ENCODE results near the gene HBQ1. TPM values are rescaled to one million over a fixed set of nuclear protein-coding genes. Genes with fewer than 3 reads are reported as not detected.

The HBQ1 gene
- total RNA-seq, 4 donors from 2014 or later = not detected

- Histone ChIP-seq H3K27me3 (no peaks in the 10 kb centered on the region), H3K9me3 (no peaks in the 10 kb centered on the region), H3K36me3 (peaks cover 0 to 98% (median 6%) of the 10 kb centered on the region in 3 donors), H3K4me1 (no peaks in the 10 kb centered on the region), H3K27ac (no peak overlapping the region), H3K4me3 (no peak overlapping the region)
- DNase-seq (ENCODE audit: low spot score in 2 of 2) = no peak
- WGBS, 2 donors = 91 to 95% methylated on average over 3 of the region's 3 CpGs
- TF ChIP-seq CTCF (IDR thresholded peaks at IDR 0.05) = no peak
- no peak for TF ChIP-seq EP300 (IDR thresholded peaks at IDR 0.05)
- no peak for TF ChIP-seq POLR2A (IDR thresholded peaks at IDR 0.05)
Observed at GRCh38 chr16:212999-213398, 32.7 kb downstream of the HBQ1 start.

- Histone ChIP-seq H3K27ac (no peak overlapping the region), H3K4me3 (no peak overlapping the region), H3K4me1 (no peaks in the 10 kb centered on the region), H3K36me3 (peaks cover 0 to 100% (median 17%) of the 10 kb centered on the region in 3 donors), H3K9me3 (no peaks in the 10 kb centered on the region), H3K27me3 (no peaks in the 10 kb centered on the region)
- WGBS, 2 donors = 64 to 72% methylated on average over 4 of the region's 4 CpGs
- TF ChIP-seq EP300 (IDR thresholded peaks at IDR 0.05) (no peak), POLR2A (IDR thresholded peaks at IDR 0.05) (no peak), CTCF (IDR thresholded peaks at IDR 0.05) (no peak)
- no peak for DNase-seq (ENCODE audit: low spot score in 2 of 2)
Observed at GRCh38 chr16:220021-220420, 39.8 kb downstream of the HBQ1 start.

- H3K9me3 ChIP-seq = no peaks in the 10 kb centered on the region
- peak overlapping the region; percentile 75 to 96 (median 88) for H3K4me3 ChIP-seq
- H3K36me3 ChIP-seq = peaks cover 0 to 42% (median 22%) of the 10 kb centered on the region in 3 donors
- TF ChIP-seq CTCF (IDR thresholded peaks at IDR 0.05) (no peak), POLR2A (IDR thresholded peaks at IDR 0.05) (no peak), EP300 (IDR thresholded peaks at IDR 0.05) (no peak)
- H3K27me3 ChIP-seq = no peaks in the 10 kb centered on the region
- H3K27ac ChIP-seq = peak overlapping the region; percentile 97 to 100 (median 98)
- peaks cover 0 to 31% (median 12%) of the 10 kb centered on the region in 4 donors for H3K4me1 ChIP-seq
- WGBS, 2 donors = 12% methylated on average over 9 of the region's 9 CpGs
- DNase-seq (ENCODE audit: low spot score in 2 of 2) = no peak
Observed at GRCh38 chr16:228151-228851, 48.0 kb downstream of the HBQ1 start.

GRCh38 chr16:228852-229730 is 48.8 kb downstream of the HBQ1 start, which contains the start of gene LUC7L:
LUC7L (minus strand) TSS chr16:229449; CDS start chr16:229339, 110 bp downstream.
- TF ChIP-seq POLR2A (IDR thresholded peaks at IDR 0.05) (peak; percentile 92 to 99), EP300 (IDR thresholded peaks at IDR 0.05) (peak; percentile 89 to 100), CTCF (IDR thresholded peaks at IDR 0.05) (peak in 2 of 5 experiments; percentile 34 to 49)
- Histone ChIP-seq H3K9me3 (no peaks in the 10 kb centered on the region), H3K36me3 (peaks cover 0 to 34% (median 16%) of the 10 kb centered on the region in 3 donors), H3K27ac (peak within 1 kb of the TSS; percentile 97 to 100 (median 98)), H3K27me3 (no peaks in the 10 kb centered on the region), H3K4me1 (peaks cover 0 to 35% (median 12%) of the 10 kb centered on the region in 4 donors), H3K4me3 (peak within 1 kb of the TSS; percentile 75 to 96 (median 88))
- DNase-seq (ENCODE audit: low spot score in 2 of 2) = peak; percentile 75 to 78
- WGBS, 2 donors = 1 to 3% methylated on average over 56 to 74 of the region's 88 CpGs
